ENCODE data around the gene PREX1.

Gene PREX1

DNA sequence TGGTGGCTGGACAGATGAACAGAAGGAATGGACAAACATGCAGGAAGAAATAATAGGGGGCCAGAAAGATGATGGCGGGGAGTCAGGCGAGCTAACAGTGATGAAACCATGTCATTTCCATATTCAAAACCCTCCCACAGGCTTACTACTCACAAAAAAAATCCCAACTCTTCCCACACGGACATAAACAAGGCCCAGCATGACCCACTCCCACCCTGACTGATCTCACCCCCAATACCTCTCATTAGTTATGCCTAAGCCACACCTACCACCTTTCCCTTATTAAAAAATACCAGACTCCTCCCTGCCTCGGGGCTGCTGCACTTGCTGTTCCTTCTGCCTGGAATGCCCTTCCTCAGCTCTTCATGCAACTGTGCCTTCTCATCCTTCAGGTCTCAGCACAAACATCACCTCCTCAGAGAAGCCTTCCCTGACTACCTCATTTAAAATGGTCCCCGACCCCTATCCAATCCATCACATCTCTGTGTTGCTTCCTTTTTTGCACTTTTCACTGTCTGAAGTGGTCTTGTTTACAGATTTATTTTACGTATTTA is 145.8 kb downstream of the PREX1 start:
- DNase-seq (ENCODE audit: low read depth in 2 of 2) = no peak

- DNase-seq (ENCODE audit: low read depth in 2 of 2) = no peak
Observed at GRCh38 chr20:48681201-48681872, 146.5 kb downstream of the PREX1 start.

DNA sequence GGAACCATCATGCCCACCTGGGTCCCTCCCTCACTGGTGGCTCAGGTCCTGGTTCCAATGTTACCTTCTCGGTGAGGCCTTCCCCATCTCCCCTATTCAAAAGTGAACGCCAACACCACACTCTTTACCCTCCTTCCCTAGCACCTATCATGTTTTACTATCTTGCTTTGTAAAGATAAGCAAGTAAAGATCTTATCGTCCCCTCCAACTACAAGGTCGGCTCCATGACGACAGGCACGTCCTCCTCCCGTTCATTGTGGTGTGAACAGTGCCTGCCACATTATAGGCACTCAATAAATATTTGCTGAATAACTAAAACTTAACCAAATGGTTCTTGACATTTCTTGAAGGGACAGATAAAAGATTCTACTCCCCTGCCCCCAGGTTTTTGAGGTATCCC is 147.1 kb downstream of the PREX1 start:
- no peak for DNase-seq (ENCODE audit: low read depth in 2 of 2)

DNA sequence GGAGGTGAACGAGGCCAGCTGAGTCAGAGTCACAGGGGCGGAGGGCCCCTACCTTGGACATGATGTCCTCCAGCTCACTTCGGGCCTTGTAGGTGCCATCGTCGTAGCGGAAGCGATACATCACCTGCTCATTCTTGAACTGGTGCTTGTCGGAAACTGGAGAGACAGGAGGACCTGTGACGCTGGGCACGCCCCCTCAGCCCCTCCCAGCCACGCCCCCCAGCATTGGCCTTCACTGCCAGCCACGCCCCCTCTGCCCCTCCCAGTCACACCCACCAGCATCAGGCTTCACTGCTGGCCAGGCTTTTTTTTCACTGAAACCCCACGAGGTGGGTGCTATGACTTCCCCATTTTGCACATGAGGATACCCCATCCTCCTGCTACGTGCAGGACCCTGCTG is 148.2 kb downstream of the PREX1 start:
- DNase-seq (ENCODE audit: low read depth in 2 of 2) = no peak

GRCh38 chr20:48679011-48679410 is 148.8 kb downstream of the PREX1 start:
- DNase-seq (ENCODE audit: low read depth in 2 of 2) = no peak

DNA sequence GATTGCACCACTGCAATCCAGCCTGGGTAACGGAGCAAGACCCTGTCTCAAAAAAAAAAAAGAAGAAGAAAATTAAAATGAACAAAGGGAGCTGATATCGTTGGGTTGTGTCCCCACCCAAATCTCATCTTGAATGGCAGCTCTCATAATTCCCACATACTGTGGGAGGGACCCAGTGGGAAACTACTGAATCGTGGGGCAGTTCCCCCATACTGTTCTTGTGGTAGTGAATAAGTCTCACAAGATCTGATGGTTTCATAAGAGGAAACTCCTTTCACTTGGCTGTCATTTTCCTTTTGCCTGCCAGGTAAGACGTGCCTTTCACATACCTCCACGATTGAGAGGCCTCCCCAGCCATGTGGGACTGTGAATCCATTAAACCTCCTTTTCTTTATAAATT is 149.4 kb downstream of the PREX1 start:
- DNase-seq (ENCODE audit: low read depth in 2 of 2) = no peak

GRCh38 chr20:48676795-48677460 is 150.9 kb downstream of the PREX1 start:
- DNase-seq (ENCODE audit: low read depth in 2 of 2) = no peak

DNA sequence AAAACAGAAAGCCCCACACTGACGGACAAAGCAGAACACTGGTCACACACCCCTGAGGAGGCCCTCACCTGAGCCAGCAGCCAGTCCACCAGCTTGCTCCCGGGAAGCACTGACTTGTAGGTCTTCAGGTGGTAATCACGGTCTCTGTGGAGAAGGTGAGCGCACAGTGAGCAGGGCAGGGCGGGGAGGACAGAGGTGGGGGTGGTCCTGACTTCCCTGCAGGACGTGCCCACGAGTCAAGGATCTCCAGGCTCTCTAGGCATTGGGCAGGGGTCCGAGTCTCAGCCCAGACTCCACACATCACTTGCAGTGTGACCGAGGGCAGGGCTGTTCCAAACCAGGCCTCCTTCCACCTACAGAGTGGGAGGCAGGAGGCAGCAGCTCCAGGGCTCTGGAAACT is 151.7 kb downstream of the PREX1 start:
- DNase-seq (ENCODE audit: low read depth in 2 of 2) = no peak

- DNase-seq (ENCODE audit: low read depth in 2 of 2) = no peak
Observed at GRCh38 chr20:48674461-48674860, 153.3 kb downstream of the PREX1 start.

- DNase-seq (ENCODE audit: low read depth in 2 of 2) = no peak
Observed at GRCh38 chr20:48673507-48673906, 154.3 kb downstream of the PREX1 start.

GRCh38 chr20:48672324-48672723 is 155.5 kb downstream of the PREX1 start:
- DNase-seq (ENCODE audit: low read depth in 2 of 2) = no peak

GRCh38 chr20:48671141-48671540 is 156.7 kb downstream of the PREX1 start:
- no peak for DNase-seq (ENCODE audit: low read depth in 2 of 2)

DNA sequence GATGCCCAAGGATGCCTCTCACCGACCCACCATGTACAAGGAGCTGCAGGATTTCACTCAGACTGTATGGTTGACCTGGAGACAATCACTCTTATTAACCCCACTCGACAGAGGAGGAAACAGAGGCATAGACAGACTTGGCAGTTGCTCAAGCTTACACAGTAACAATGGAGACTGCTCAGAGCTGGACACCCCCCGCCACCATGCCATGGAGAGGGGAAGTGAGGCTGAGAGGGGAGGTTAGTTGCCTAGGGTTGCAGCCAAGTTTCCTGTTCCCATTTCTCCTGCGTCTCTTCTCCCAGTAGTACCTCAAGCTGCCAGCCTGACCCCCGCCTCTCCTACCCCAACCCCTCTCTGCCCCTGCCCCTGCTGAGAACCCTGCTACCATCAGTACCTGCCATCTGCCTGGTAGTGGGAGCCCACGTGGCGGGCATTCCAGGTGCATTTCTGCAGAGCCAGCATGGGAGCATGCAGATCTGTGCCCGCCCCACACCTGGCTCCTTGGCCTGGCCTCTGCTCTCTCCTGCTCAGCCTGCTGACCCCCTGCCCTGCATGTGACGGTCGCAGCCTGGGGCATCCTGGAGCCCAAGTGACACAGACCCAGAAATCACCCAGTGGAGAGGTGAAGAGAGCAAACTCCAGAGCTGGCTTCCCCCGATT is 157.7 kb downstream of the PREX1 start:
- no peak for DNase-seq (ENCODE audit: low read depth in 2 of 2)

DNA sequence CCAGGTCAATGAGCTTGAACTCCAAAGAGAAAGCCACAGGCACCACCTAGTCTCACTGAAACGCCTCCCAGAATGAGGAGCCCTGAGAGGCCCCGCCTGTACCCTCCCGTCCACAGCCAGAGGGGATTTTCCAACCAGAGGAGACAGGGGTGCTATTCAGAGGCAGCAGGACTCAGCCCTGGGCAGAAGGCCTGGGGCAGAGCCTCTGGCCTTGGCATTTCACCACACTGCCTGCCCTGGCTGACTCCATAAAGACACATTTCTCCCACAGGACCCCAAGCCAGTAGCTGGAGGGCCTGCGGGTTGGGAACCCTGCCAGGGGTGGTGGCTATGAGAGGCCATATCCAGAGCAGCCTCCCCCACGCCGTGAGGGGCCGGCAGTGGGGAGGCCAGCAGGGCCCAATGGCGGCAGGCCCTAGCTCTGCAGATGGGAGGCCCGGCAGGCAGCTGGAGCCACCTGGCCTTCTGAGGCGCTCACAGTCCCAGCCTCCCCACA is 159.3 kb downstream of the PREX1 start:
- no peak for DNase-seq (ENCODE audit: low read depth in 2 of 2)

DNA sequence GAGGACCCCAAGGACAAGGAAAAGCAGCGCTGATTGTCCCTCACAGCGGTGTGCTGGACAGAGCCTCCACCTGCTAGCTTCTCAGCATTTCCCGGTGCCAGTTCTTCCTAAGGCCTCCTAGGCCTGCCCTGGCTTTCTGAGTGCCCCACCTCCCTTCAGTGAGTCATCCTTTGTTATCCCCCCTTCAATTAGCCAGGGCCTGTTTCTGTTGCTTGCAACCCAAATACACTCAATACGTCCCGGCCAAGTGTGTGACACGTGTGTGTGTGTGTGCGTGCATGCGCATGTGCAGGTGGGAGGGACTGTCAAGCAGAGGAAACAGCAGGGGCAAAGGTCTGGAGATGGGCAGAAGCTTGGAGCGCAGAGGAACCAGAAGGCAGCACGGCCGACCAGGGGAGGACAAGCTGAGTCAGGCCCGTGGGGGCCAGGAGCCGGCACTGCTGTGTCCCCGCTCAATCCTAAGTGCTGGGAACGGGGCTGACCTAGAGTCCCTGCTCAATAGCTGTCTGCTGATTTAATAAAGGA is 159.8 kb downstream of the PREX1 start:
- no peak for DNase-seq (ENCODE audit: low read depth in 2 of 2)

DNA sequence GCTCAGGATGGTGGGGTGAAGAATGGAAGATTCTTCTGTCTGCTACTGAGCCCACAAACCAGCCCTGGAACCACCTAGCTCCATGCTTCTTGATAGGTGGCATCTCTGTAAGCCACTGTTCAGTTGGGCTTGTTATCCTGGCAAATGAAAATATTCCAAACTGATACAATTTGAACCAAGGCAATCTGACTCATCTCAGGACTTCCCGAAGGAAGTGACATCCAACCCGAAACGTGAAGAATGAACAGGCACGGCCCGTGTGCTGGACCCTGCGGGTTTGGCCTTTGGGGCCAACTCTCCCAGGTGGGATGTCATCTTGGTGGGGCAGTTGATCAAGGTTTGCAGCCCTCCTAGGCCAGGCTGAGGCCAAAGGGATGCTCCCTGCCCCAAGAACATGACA is 160.3 kb downstream of the PREX1 start:
- no peak for DNase-seq (ENCODE audit: low read depth in 2 of 2)

- DNase-seq (ENCODE audit: low read depth in 2 of 2) = no peak
Observed at GRCh38 chr20:48665785-48666184, 162.0 kb downstream of the PREX1 start.

DNA sequence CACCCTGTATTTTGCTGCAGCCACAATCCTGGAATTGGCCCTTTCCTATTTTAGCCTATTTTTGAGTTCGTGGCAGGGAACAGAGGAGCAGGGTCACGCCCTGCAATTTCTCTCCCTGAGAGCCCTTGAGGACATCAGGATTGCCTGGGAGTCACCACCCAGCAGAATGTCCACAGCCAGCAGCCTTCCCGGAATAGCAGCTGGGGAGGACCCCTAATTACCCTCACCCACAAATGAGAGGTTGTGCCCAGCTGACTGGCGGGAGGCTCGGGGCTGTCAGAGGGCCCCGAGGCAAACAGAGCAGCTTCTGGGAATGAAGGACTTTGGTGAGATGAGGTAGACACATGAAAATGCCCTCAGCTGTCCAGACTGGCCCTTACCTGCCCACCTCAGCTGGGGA is 165.1 kb downstream of the PREX1 start:
- no peak for DNase-seq (ENCODE audit: low read depth in 2 of 2)

GRCh38 chr20:48661575-48662455 is 166.0 kb downstream of the PREX1 start:
- no peak for DNase-seq (ENCODE audit: low read depth in 2 of 2)

- DNase-seq (ENCODE audit: low read depth in 2 of 2) = no peak
Observed at GRCh38 chr20:48660788-48661187, 167.0 kb downstream of the PREX1 start.

- DNase-seq (ENCODE audit: low read depth in 2 of 2) = no peak
Observed at GRCh38 chr20:48659858-48660257, 167.9 kb downstream of the PREX1 start.

Data from stimulated activated CD4-positive, alpha-beta T cell treated with anti-CD3 and anti-CD28 coated beads, Interleukin-15, amount 100 ng/mL, for 48 hours (primary cell).